RKO (cell line): ENCODE data around the gene RHOBTB1.
"Not testable (repeated sequence)": the region's sequence is repeated elsewhere in the genome, so short reads cannot be mapped to it uniquely, and the experiment has no call there.

ENCODE experiments used
- DNase-seq: peaks from one replicate; pipeline ENCODE4 v3.0.0-alpha.2; 2016; ENCODE audit warnings: low spot score

RHOBTB1 gene

GRCh38 chr10:60906825-60907224, 37.2 kb downstream of the RHOBTB1 start:
- not testable (repeated sequence) for DNase-seq

DNA sequence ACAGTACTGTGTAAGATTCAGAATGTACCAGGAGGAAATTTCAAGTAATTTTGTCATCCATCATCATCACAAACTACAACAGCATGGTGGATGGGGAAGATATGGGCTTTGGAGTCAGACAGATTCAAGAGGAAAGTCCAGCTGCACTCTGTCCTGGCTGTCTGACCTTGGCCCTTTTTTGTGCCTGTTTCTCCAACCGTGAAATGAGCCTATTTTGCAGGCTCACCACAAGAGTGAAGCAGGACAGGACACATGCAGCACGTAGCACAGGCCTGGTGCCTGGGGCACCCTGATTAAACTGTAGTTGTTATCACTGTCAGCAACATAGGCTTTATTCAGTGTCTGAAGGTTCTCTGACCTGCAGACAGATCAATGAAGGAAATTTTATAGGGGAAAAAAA, 37.6 kb downstream of the RHOBTB1 start:
- no peak for DNase-seq

DNA sequence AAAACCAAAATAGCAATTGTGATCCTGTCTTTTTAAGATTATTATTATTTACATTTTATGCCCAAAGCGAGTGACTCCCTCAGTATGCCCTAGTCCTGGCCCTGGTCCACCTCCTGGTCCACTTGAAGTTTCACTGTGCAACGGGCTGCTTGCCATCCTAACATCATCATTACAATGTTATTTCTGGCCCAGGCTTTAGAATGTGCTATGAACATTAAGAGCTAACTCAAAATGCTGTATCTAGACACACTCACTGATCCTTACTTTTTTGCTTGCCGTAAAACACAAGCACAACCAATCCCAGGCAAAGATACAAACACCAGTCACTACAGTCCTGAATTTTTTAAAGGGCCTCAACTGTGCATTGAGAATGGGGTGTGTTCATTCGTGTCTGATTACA, 38.4 kb downstream of the RHOBTB1 start:
- no peak for DNase-seq

DNA sequence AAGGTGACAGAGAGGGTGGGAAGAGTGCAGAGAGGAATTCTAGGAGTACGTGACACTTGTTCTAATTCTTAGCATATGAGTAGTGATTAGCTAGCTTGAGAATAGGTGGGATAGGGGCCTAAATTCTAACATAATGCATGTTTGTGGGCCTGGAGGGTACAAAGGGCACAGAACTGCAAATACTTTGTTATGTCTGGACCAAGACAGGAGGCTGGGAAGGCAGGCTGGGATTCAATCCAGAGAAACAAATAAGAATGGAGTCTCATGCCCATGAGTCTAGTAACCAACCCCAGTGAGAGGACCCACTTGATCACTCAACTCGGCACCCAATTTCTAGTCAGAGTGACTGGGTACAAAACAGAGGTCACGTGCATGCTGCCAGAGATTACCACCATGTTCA, 40.9 kb downstream of the RHOBTB1 start:
- no peak for DNase-seq

- no peak for DNase-seq
These were observed 42.3 kb downstream of the RHOBTB1 start for GRCh38 chr10:60901561-60902235.

DNA sequence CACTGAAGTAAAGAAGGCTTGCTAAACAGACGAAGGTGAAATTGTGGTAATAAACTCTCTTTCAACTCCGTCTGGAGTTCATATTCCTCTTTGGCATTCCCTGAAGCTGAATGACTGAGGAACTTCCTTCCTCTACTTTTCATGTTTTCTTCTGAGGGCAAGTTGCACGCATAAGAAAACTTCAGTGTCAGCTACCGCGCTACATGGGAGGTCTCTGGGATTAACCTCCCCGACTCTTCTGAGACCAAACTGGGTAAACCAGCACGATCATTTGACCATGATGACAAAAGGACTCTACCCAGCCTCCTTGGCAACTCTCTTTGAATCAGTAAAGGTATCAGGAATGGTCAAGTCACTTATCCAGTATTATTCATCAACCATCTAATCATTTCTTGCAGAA, 44.7 kb downstream of the RHOBTB1 start:
- no peak for DNase-seq

- DNase-seq, result no peak
These were observed 45.7 kb downstream of the RHOBTB1 start for GRCh38 chr10:60898321-60898720.

- DNase-seq, result no peak
These were observed 47.2 kb downstream of the RHOBTB1 start for GRCh38 chr10:60896810-60897209.

GRCh38 chr10:60896033-60896432, 48.0 kb downstream of the RHOBTB1 start:
- no peak for DNase-seq

DNA sequence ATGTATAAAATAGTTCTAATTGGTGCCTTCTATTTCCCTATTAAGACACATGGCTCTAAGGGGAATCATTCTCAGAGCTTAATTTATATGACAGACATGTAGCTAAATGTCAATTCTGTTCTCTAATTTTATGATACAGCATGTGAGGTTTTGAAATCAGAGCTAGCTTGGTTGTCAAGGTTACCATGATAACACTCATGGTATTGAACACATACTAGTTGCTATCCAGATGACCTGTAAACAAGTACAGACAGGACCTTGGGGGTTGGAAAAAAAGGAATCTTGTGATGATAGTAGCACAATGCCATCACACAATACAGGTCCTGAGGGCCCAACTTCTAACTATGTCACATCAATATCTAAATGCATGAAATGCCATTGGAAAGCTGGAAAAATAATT, 49.2 kb downstream of the RHOBTB1 start:
- DNase-seq, result no peak

- no peak for DNase-seq
These were observed 50.8 kb downstream of the RHOBTB1 start for GRCh38 chr10:60893231-60893630.

- DNase-seq, result no peak
These were observed 51.4 kb downstream of the RHOBTB1 start for GRCh38 chr10:60892571-60892970.

GRCh38 chr10:60890811-60891210, 53.2 kb downstream of the RHOBTB1 start:
- no peak for DNase-seq

DNA sequence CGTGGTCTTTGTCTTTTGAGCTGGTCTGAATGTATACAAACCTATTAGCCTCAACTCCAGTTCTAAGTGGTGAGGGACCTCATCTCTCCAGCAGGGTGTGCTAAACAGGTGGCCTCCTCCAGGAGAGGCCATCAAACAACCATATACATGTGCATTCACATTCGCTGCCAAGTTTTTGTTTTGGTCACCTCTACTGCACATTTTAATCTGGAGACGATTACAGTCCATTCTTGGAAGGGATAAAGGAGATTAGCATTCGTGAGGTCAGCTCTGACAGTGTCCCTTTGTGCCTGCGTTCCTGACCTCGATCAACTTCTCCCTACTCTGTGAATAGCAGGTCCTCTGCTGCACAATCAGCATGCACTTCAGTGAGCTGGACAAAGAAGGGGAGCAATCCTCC, 60.8 kb downstream of the RHOBTB1 start:
- peak; percentile 5 for DNase-seq

- no peak for DNase-seq
These were observed 65.8 kb downstream of the RHOBTB1 start for GRCh38 chr10:60878224-60878623.

DNA sequence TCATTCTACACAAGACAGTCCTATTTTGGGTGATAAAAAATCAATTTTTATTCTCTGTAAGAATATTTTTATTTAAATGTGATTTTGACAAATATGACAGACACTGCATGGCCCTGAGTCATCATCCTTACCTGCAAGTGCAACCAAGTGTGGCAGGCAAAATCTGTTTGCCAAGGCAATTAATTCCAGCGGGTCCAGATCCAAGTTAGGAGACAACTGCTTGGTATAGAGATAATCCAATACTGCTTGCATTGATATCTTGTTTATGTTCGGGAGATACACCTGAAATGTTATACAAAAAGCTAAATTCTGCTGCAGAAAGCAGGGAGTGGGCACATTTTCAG, 66.2 kb downstream of the RHOBTB1 start:
- no peak for DNase-seq

DNA sequence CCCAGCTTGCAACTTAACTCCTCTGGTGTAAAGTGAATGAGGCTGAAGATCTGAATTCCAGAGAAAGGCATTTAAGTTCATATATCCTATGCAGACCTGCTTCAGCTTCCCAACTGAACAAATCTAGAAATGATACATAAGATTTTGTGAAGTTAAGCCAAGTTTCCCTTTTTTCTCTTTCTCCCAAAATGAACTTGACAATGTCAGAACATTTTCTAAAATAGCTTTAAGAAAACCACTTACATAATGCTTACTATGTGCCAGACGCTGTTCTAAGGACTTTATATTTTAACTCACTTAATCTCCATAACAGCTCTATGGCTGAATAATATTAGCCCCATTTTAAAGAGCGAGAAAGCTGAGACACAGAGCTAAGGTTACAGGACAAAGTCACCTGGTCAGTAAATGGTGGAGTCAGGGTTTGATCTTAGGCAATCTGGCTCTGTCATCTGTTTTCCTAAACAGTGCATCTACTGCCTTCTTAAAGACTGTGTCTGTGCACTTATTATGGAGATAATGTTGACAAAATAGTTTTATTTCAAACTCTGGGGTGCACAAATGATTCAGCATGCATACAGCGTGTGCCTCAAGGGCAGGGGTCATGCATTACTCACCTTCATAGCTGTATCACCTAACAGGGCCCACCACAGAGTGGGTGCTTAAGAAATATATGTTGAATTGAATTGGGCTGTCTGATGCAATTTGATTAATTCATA, 66.8 kb downstream of the RHOBTB1 start:
- no peak for DNase-seq

DNA sequence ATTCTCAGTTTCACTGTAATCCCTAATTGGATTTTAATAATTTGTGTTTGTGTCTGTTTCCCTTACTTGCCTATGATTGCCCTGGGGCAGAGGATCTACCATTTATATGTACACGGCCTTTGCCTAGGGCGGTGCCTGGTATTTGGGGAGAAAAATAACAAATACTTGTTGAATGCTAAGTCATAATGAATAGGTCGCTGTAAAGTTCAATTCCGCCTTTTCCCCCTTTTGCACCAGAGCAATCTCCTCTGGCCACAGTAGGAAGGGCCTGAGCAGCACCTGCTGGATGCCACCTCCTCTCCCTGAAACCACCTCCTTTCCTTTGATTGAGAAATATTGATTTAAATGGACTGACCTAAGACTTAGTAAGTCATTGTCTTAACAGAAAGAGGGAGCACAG, 70.2 kb downstream of the RHOBTB1 start:
- no peak for DNase-seq

DNA sequence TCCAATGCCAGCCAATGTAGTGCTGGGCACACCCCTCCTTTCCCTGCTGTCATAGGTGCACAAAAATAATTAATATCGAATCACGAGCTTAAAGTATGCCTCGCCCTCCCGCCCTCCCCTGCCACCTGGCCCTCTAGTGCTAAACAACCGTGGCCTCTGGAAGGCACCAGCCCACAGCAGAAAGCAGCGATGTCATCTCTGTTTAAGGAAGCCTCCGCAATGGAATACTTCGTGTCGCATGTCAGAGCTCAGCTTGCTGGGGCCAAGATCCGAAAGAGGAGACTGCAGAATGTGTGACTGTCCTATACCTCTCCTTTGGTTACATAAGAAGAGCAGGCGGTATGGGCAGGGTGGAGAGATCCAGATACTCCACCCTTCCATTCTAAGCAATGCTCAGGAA, 71.5 kb downstream of the RHOBTB1 start:
- no peak for DNase-seq

DNA sequence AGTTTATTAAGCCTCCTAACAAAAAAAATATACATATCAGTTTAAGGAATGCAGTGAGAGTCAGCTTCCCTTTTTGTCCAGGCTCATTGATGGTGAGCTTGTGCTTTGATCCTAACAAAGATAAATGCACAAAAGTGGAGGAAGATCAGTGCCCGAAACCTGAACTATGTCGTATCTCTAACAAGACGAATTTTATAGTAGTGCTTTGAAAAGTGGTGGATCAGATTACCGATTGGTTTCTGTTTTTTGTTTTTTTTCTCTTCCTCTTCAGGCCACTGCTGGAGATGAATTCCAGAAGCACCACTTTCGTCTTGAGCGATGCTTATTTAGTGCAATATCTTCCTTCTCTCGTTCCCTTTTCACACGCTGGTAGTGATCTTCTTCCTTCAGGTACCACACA, 72.8 kb downstream of the RHOBTB1 start:
- DNase-seq, result no peak

DNA sequence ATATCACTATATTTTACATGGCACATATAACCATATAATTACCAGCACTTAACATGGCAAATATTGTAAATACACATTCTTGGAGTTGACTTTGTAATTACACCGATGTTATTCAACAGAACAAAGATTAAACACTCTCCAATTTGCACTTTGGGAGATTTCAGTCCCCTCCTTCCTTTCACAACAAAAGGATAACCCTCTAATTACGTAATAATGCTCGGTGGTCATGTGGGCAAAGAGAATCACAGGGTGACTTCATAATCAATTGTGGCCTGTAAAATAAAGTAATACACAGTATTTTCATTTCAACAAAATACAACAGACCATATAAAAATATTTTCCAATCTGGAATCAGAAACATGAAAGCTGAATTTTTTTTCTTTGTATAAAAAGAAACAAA, 73.2 kb downstream of the RHOBTB1 start:
- DNase-seq, result no peak

DNA sequence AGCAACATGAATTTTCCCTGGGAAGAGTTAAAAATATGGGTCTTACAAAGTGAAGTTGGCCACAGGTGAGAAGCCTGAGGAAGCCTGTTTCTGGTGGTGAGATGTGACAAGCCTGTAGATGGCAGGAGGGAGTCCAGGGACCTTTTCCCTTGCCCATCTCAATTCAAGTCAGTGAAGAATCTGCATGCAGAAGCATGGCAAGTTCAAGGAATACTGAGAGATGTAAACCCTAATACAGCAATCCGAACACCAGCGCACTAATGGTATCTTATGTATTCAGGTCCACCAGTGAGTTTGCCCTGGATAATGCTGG, 73.6 kb downstream of the RHOBTB1 start:
- no peak for DNase-seq

DNA sequence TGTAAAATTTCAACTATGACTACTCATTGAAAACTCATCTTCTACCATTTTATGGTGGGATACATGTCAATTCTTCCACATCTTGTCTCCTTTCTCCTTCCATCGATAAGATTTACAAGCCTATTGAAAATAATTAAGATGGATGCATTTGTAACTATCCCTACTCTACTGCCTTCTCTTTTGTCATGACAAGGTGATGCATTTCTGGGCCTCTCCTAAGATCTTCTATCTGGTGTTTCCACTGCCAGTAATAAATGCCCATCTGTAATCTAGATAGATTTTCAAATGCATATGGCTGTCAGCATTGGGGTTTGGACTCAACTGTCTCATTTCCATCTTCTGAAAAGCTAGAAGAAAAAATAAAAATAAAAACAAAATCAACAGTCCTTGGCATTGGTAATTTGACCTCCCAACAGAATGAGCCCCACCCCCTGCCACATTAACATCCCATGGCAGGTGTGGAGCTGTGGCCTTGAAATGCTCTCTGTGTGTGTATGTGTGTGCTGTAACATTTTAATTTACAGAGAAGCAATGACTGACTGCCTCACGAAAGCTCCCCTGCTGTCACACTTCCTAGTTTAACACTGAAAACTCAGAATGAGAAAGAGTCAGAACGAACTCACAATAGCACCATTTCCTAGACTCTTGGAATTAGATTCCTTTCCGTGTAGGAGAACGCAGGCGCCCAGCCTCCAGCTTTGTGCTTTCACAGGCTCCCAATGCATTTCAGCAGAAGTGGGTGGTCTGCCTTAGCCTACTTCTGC, 74.2 kb downstream of the RHOBTB1 start:
- no peak for DNase-seq

DNA sequence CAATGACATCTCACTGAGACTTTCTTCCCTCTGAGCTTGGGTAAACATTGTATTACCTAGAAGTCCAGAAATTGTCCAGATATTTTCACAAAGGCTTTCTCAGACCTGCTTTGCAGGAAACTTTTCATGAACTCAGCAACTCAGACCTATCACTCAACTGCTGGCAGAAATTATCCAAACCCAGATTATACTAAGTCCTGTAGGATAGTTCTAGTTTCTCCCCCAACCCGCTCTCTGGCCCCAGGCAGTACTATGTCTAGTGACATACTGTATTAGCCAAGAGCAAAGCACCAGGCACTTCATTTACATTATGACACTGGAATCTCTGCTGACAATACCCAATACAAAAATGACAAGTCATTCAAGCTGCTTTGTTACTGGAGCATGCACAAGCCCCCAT, 75.0 kb downstream of the RHOBTB1 start:
- no peak for DNase-seq
